ENCODE data around the gene HMGXB4.

The HMGXB4 gene

DNA sequence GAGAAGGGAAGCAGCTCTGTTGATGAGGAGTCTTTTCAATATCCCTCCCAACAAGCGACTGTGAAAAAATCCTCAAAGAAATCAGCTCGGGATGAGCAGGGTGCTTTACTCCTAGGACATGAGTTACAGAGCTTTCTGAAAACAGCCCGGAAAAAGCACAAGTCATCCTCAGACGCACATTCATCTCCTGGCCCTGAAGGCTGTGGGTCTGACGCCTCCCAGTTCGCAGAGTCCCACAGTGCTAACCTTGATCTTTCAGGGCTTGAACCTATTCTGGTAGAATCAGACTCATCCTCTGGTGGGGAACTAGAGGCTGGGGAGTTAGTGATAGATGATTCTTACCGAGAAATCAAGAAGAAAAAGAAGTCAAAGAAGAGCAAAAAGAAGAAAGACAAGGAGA lies 7.7 kb downstream of the HMGXB4 start:
- Histone ChIP-seq H3K79me2 (ENCODE audit: control insufficient read depth, low read length) (peaks cover 93% of the 10 kb centered on the region), H3K4me3 (ENCODE audit: low read length) (no peak overlapping the region), H4K20me1 (ENCODE audit: control insufficient read depth, insufficient read depth, low read depth, low read length) (peaks cover 7% of the 10 kb centered on the region), H3F3A (ENCODE audit: control insufficient read depth, insufficient read depth) (no peaks in the 10 kb centered on the region), H3K4me2 (ENCODE audit: low read length) (no peak overlapping the region), H3K4me1 (ENCODE audit: control insufficient read depth, low read length) (peaks cover under 1% of the 10 kb centered on the region), H3K27me3 (ENCODE audit: control insufficient read depth, low read length) (no peaks in the 10 kb centered on the region), H3K36me3 (ENCODE audit: control insufficient read depth, low read length) (peaks cover 89% of the 10 kb centered on the region), H3K9me3 (ENCODE audit: control insufficient read depth, insufficient read depth, low read length) (no peaks in the 10 kb centered on the region), H3K9me2 (replicated peaks; ENCODE audit: control insufficient read depth, low read length) (no peaks in the 10 kb centered on the region), H3K27ac (ENCODE audit: low read depth, low read length) (no peak overlapping the region)
- TF ChIP-seq EZH2phosphoT487 (IDR thresholded peaks at IDR 0.05; ENCODE audit: borderline replicate concordance, low read length): no peak
- TF ChIP-seq, protein P1, sequence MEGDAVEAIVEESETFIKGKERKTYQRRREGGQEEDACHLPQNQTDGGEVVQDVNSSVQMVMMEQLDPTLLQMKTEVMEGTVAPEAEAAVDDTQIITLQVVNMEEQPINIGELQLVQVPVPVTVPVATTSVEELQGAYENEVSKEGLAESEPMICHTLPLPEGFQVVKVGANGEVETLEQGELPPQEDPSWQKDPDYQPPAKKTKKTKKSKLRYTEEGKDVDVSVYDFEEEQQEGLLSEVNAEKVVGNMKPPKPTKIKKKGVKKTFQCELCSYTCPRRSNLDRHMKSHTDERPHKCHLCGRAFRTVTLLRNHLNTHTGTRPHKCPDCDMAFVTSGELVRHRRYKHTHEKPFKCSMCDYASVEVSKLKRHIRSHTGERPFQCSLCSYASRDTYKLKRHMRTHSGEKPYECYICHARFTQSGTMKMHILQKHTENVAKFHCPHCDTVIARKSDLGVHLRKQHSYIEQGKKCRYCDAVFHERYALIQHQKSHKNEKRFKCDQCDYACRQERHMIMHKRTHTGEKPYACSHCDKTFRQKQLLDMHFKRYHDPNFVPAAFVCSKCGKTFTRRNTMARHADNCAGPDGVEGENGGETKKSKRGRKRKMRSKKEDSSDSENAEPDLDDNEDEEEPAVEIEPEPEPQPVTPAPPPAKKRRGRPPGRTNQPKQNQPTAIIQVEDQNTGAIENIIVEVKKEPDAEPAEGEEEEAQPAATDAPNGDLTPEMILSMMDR (IDR thresholded peaks at IDR 0.05; ENCODE audit: low read depth, low read length, poor library complexity, severe bottlenecking): no peak

DNA sequence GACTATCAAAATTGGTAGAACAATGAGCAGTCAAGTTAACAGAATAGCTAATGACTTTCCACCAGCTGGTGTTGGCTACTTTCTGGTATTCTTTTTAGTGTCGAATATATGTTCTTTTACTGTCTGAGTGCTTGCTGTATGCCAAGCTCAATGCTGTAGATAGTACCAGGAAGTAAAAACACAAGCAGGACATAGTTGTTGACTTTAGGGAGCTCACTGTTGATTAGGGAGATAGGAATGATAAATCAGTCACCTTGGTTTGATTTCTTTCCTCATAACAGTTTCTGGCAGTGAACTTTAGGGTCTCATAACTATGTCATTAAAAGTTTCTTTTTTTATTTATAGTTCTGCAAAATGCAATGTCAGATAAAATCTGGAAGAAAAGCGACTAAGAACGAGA lies 9.0 kb downstream of the HMGXB4 start:
- Histone ChIP-seq H3F3A (ENCODE audit: control insufficient read depth, insufficient read depth) (no peaks in the 10 kb centered on the region), H3K4me1 (ENCODE audit: control insufficient read depth, low read length) (no peaks in the 10 kb centered on the region), H3K27me3 (ENCODE audit: control insufficient read depth, low read length) (no peaks in the 10 kb centered on the region), H3K79me2 (ENCODE audit: control insufficient read depth, low read length) (peaks cover 86% of the 10 kb centered on the region), H4K20me1 (ENCODE audit: control insufficient read depth, insufficient read depth, low read depth, low read length) (peaks cover 3% of the 10 kb centered on the region; the same call in 1 of the 2 replicates), H3K9me2 (replicated peaks; ENCODE audit: control insufficient read depth, low read length) (no peaks in the 10 kb centered on the region), H3K36me3 (ENCODE audit: control insufficient read depth, low read length) (peaks cover 94% of the 10 kb centered on the region), H3K9me3 (ENCODE audit: control insufficient read depth, insufficient read depth, low read length) (no peaks in the 10 kb centered on the region), H3K4me3 (ENCODE audit: low read length) (no peak overlapping the region), H3K4me2 (ENCODE audit: low read length) (no peak overlapping the region), H3K27ac (ENCODE audit: low read depth, low read length) (no peak overlapping the region)
- TF ChIP-seq EZH2phosphoT487 (IDR thresholded peaks at IDR 0.05; ENCODE audit: borderline replicate concordance, low read length): no peak
- TF ChIP-seq, protein P1 (IDR thresholded peaks at IDR 0.05; ENCODE audit: low read depth, low read length, poor library complexity, severe bottlenecking): no peak

DNA sequence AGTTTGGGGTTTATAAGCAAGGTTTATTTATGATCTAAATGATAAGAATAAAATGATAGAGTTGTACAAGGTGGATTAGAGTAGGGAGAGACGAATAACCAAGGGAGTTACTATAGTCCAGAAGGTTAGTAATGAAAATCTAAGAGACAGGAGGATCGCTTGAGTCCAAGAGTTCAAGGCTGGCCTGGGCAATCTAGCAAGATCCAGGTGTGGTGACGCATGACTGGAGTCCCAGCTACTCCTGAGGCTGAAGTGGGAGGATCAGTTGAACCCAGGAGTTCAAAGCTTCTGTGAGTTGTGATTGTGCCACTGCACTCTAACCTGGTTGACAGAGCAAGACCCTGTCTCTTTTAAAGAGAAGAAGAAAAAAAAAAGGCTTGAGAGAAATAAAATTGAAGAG lies 12.3 kb downstream of the HMGXB4 start:
- H3K27ac ChIP-seq (ENCODE audit: low read depth, low read length): no peak overlapping the region
- no peak for TF ChIP-seq EZH2phosphoT487 (IDR thresholded peaks at IDR 0.05; ENCODE audit: borderline replicate concordance, low read length)
- TF ChIP-seq, protein P1 (IDR thresholded peaks at IDR 0.05; ENCODE audit: low read depth, low read length, poor library complexity, severe bottlenecking): no peak
- H3K79me2 ChIP-seq (ENCODE audit: control insufficient read depth, low read length): peaks cover 83% of the 10 kb centered on the region
- no peaks in the 10 kb centered on the region for H3F3A ChIP-seq (ENCODE audit: control insufficient read depth, insufficient read depth)
- no peaks in the 10 kb centered on the region for H3K27me3 ChIP-seq (ENCODE audit: control insufficient read depth, low read length)
- peaks cover 93% of the 10 kb centered on the region for H3K36me3 ChIP-seq (ENCODE audit: control insufficient read depth, low read length)
- no peak overlapping the region for H3K4me2 ChIP-seq (ENCODE audit: low read length)
- 0 out of 2 replicates have a peak, but pooled peaks cover under 1% of the 10 kb centered on the region for H4K20me1 ChIP-seq (ENCODE audit: control insufficient read depth, insufficient read depth, low read depth, low read length)
- no peaks in the 10 kb centered on the region for H3K9me2 ChIP-seq (replicated peaks; ENCODE audit: control insufficient read depth, low read length)
- H3K4me3 ChIP-seq (ENCODE audit: low read length): no peak overlapping the region
- no peaks in the 10 kb centered on the region for H3K9me3 ChIP-seq (ENCODE audit: control insufficient read depth, insufficient read depth, low read length)
- H3K4me1 ChIP-seq (ENCODE audit: control insufficient read depth, low read length): no peaks in the 10 kb centered on the region

All from DOHH2 (cell line).